Measurements from ENCODE around the gene DYDC2. TPM values are rescaled to one million over a fixed set of nuclear protein-coding genes. Genes with fewer than 3 reads are reported as not detected.
"Not testable (repeated sequence)": the region's sequence is repeated elsewhere in the genome, so short reads cannot be mapped to it uniquely, and the experiment has no call there.

The DYDC2 gene
- total RNA-seq, 1 donor from 2014 or later = not detected

- H3K27ac Mint-ChIP-seq = no peak overlapping the region
- H3K36me3 Mint-ChIP-seq (ENCODE audit: low read depth) = no peaks in the 10 kb centered on the region
- H3K27me3 Mint-ChIP-seq (ENCODE audit: insufficient read depth) = peaks cover 2% of the 10 kb centered on the region
- no peaks in the 10 kb centered on the region for H3K4me1 Mint-ChIP-seq (ENCODE audit: low read depth)
- H3K4me3 Mint-ChIP-seq = no peak overlapping the region
- DNase-seq (ENCODE audit: low spot score) = no peak
- no peaks in the 10 kb centered on the region for H3K9me3 Mint-ChIP-seq
- intact Hi-C loops (cut with micrococcal nuclease) = no loop called here
Observed at GRCh38 chr10:80344276-80344675, 12.3 kb upstream of the DYDC2 start.

GRCh38 chr10:80344912-80345311 is 11.7 kb upstream of the DYDC2 start:
- Mint-ChIP-seq H3K27ac (no peak overlapping the region), H3K4me1 (ENCODE audit: low read depth) (no peaks in the 10 kb centered on the region), H3K4me3 (no peak overlapping the region), H3K36me3 (ENCODE audit: low read depth) (no peaks in the 10 kb centered on the region), H3K27me3 (ENCODE audit: insufficient read depth) (peaks cover 2% of the 10 kb centered on the region), H3K9me3 (no peaks in the 10 kb centered on the region)
- intact Hi-C loops (cut with micrococcal nuclease) = no loop called here
- DNase-seq (ENCODE audit: low spot score) = no peak

GRCh38 chr10:80350251-80350650 is 6.3 kb upstream of the DYDC2 start:
- DNase-seq (ENCODE audit: low spot score) = no peak
- Mint-ChIP-seq H3K4me3 (no peak overlapping the region), H3K36me3 (ENCODE audit: low read depth) (no peaks in the 10 kb centered on the region), H3K27me3 (ENCODE audit: insufficient read depth) (peaks cover 22% of the 10 kb centered on the region), H3K4me1 (ENCODE audit: low read depth) (no peaks in the 10 kb centered on the region), H3K9me3 (no peaks in the 10 kb centered on the region), H3K27ac (no peak overlapping the region)
- intact Hi-C loops (cut with micrococcal nuclease) = no loop called here

- Mint-ChIP-seq H3K4me1 (ENCODE audit: low read depth) (no peaks in the 10 kb centered on the region), H3K36me3 (ENCODE audit: low read depth) (no peaks in the 10 kb centered on the region), H3K4me3 (no peak overlapping the region), H3K27ac (no peak overlapping the region), H3K27me3 (ENCODE audit: insufficient read depth) (peaks cover 32% of the 10 kb centered on the region), H3K9me3 (no peaks in the 10 kb centered on the region)
- intact Hi-C loops (cut with micrococcal nuclease) = no loop called here
- no peak for DNase-seq (ENCODE audit: low spot score)
Observed at GRCh38 chr10:80351220-80351619, 5.4 kb upstream of the DYDC2 start.

GRCh38 chr10:80356989-80357850 is 639 bp downstream of the DYDC2 start:
- DNase-seq (ENCODE audit: low spot score) = no peak
- Mint-ChIP-seq H3K27ac (no peak overlapping the region), H3K4me1 (ENCODE audit: low read depth) (peaks cover 5% of the 10 kb centered on the region), H3K4me3 (peak overlapping the region; percentile 26), H3K27me3 (ENCODE audit: insufficient read depth) (peaks cover 47% of the 10 kb centered on the region), H3K36me3 (ENCODE audit: low read depth) (no peaks in the 10 kb centered on the region), H3K9me3 (no peaks in the 10 kb centered on the region)
- intact Hi-C loops (cut with micrococcal nuclease) = no loop called here

- no peak overlapping the region for H3K27ac Mint-ChIP-seq
- H3K4me1 Mint-ChIP-seq (ENCODE audit: low read depth) = peaks cover 5% of the 10 kb centered on the region
- intact Hi-C loops (cut with micrococcal nuclease) = no loop called here
- H3K36me3 Mint-ChIP-seq (ENCODE audit: low read depth) = no peaks in the 10 kb centered on the region
- H3K4me3 Mint-ChIP-seq = no peak overlapping the region
- no peak for DNase-seq (ENCODE audit: low spot score)
- H3K27me3 Mint-ChIP-seq (ENCODE audit: insufficient read depth) = peaks cover 42% of the 10 kb centered on the region
- H3K9me3 Mint-ChIP-seq = no peaks in the 10 kb centered on the region
Observed at GRCh38 chr10:80357851-80358125, 1.2 kb downstream of the DYDC2 start.

GRCh38 chr10:80358925-80359324 is 2.3 kb downstream of the DYDC2 start:
- intact Hi-C loops (cut with micrococcal nuclease); H3K9me3 Mint-ChIP-seq; H3K36me3 Mint-ChIP-seq (ENCODE audit: low read depth): not testable (repeated sequence)

GRCh38 chr10:80359644-80360043 is 3.1 kb downstream of the DYDC2 start:
- H3K36me3 Mint-ChIP-seq (ENCODE audit: low read depth) = no peaks in the 10 kb centered on the region
- H3K4me1 Mint-ChIP-seq (ENCODE audit: low read depth) = peaks cover 5% of the 10 kb centered on the region
- no peak overlapping the region for H3K27ac Mint-ChIP-seq
- intact Hi-C loops (cut with micrococcal nuclease) = no loop called here
- DNase-seq (ENCODE audit: low spot score) = no peak
- H3K4me3 Mint-ChIP-seq = no peak overlapping the region
- H3K27me3 Mint-ChIP-seq (ENCODE audit: insufficient read depth) = peaks cover 37% of the 10 kb centered on the region
- no peaks in the 10 kb centered on the region for H3K9me3 Mint-ChIP-seq

More at GRCh38 chr10:80358925-80359324, 2.3 kb downstream of the DYDC2 start:
- H3K4me3 Mint-ChIP-seq; H3K27ac Mint-ChIP-seq; DNase-seq (ENCODE audit: low spot score); H3K4me1 Mint-ChIP-seq (ENCODE audit: low read depth): not testable (repeated sequence)
- H3K27me3 Mint-ChIP-seq (ENCODE audit: insufficient read depth) = peaks cover 40% of the 10 kb centered on the region

- no peak for DNase-seq (ENCODE audit: low spot score)
- Mint-ChIP-seq H3K36me3 (ENCODE audit: low read depth) (peaks cover 2% of the 10 kb centered on the region), H3K4me1 (ENCODE audit: low read depth) (no peaks in the 10 kb centered on the region), H3K4me3 (no peak overlapping the region), H3K9me3 (peaks cover 17% of the 10 kb centered on the region), H3K27ac (no peak overlapping the region), H3K27me3 (ENCODE audit: insufficient read depth) (peaks cover 12% of the 10 kb centered on the region)
- intact Hi-C loops (cut with micrococcal nuclease) = no loop called here
Observed at GRCh38 chr10:80365510-80365909, 8.9 kb downstream of the DYDC2 start.

- Mint-ChIP-seq H3K27me3 (ENCODE audit: insufficient read depth) (peaks cover 5% of the 10 kb centered on the region), H3K27ac (no peak overlapping the region), H3K4me1 (ENCODE audit: low read depth) (no peaks in the 10 kb centered on the region), H3K4me3 (no peak overlapping the region), H3K36me3 (ENCODE audit: low read depth) (peaks cover 2% of the 10 kb centered on the region), H3K9me3 (peaks cover 13% of the 10 kb centered on the region)
- DNase-seq (ENCODE audit: low spot score) = no peak
- intact Hi-C loops (cut with micrococcal nuclease) = no loop called here
Observed at GRCh38 chr10:80371467-80371866, 14.9 kb downstream of the DYDC2 start.

GRCh38 chr10:80372675-80373074 is 16.1 kb downstream of the DYDC2 start:
- H3K9me3 Mint-ChIP-seq = peaks cover 4% of the 10 kb centered on the region
- intact Hi-C loops (cut with micrococcal nuclease) = no loop called here
- DNase-seq (ENCODE audit: low spot score) = no peak
- H3K36me3 Mint-ChIP-seq (ENCODE audit: low read depth) = peaks cover 2% of the 10 kb centered on the region
- H3K4me1 Mint-ChIP-seq (ENCODE audit: low read depth) = no peaks in the 10 kb centered on the region
- peaks cover 10% of the 10 kb centered on the region for H3K27me3 Mint-ChIP-seq (ENCODE audit: insufficient read depth)
- H3K4me3 Mint-ChIP-seq = no peak overlapping the region
- no peak overlapping the region for H3K27ac Mint-ChIP-seq

GRCh38 chr10:80373502-80373901 is 16.9 kb downstream of the DYDC2 start:
- H3K4me1 Mint-ChIP-seq (ENCODE audit: low read depth) = peaks cover 4% of the 10 kb centered on the region
- H3K36me3 Mint-ChIP-seq (ENCODE audit: low read depth) = no peaks in the 10 kb centered on the region
- H3K27ac Mint-ChIP-seq = no peak overlapping the region
- no peaks in the 10 kb centered on the region for H3K9me3 Mint-ChIP-seq
- peaks cover 10% of the 10 kb centered on the region for H3K27me3 Mint-ChIP-seq (ENCODE audit: insufficient read depth)
- H3K4me3 Mint-ChIP-seq = no peak overlapping the region
- intact Hi-C loops (cut with micrococcal nuclease) = no loop called here
- DNase-seq (ENCODE audit: low spot score) = no peak

- peaks cover 7% of the 10 kb centered on the region for H3K27me3 Mint-ChIP-seq (ENCODE audit: insufficient read depth)
- H3K4me1 Mint-ChIP-seq (ENCODE audit: low read depth) = peaks cover 14% of the 10 kb centered on the region
- intact Hi-C loops (cut with micrococcal nuclease) = loop anchor here (2.0 to 5.0 kb wide), 2 partner anchors 151 to 218 kb away; no protein-coding TSS in a partner anchor
- no peak overlapping the region for H3K27ac Mint-ChIP-seq
- no peaks in the 10 kb centered on the region for H3K9me3 Mint-ChIP-seq
- DNase-seq (ENCODE audit: low spot score) = no peak
- no peak overlapping the region for H3K4me3 Mint-ChIP-seq
- H3K36me3 Mint-ChIP-seq (ENCODE audit: low read depth) = no peaks in the 10 kb centered on the region
Observed at GRCh38 chr10:80379701-80380100, 23.1 kb downstream of the DYDC2 start.

- H3K4me1 Mint-ChIP-seq (ENCODE audit: low read depth) = peaks cover 14% of the 10 kb centered on the region
- no peaks in the 10 kb centered on the region for H3K9me3 Mint-ChIP-seq
- peaks cover 7% of the 10 kb centered on the region for H3K27me3 Mint-ChIP-seq (ENCODE audit: insufficient read depth)
- intact Hi-C loops (cut with micrococcal nuclease) = loop anchor here (5.0 kb wide), 1 partner anchor 217 kb away; no protein-coding TSS in a partner anchor
- no peak for DNase-seq (ENCODE audit: low spot score)
- H3K4me3 Mint-ChIP-seq = no peak overlapping the region
- no peak overlapping the region for H3K27ac Mint-ChIP-seq
- no peaks in the 10 kb centered on the region for H3K36me3 Mint-ChIP-seq (ENCODE audit: low read depth)
Observed at GRCh38 chr10:80380185-80380584, 23.6 kb downstream of the DYDC2 start.

All from activated T-helper 1 cell treated with anti-CD3 and anti-CD28 coated beads, Interleukin-12 subunit alpha, Interleukin-12 subunit beta, Interleukin-2, Interleukin-4 antibody, amounts not matched to agents 30 ng/mL and 10 ng/mL and 1 ng/mL, durations not matched to agents 14 hours and 24 hours and 36 hours (primary cell).